Gastroesophageal sphincter (tissue), 4 donors: Measurements from ENCODE around the gene OR4K5. TPM values are rescaled to one million over a fixed set of nuclear protein-coding genes. Genes with fewer than 3 reads are reported as not detected.

Experiments
- total RNA-seq, 4 donors: library from RNA; depleted of rRNA; stranded (reverse); fragments of >200 nt; gene quantifications; one replicate each; pipeline ENCODE4 v1.1.0, GENCODE V29; 2016

Gene OR4K5
- total RNA-seq, 4 donors from 2014 or later = not detected

Other genes with a start within 250 kb of the OR4K5 start
- not detected for gene OR11H2, start 206.7 kb upstream of the OR4K5 start, total RNA-seq
- not detected for gene OR4Q3, start 177.0 kb upstream of the OR4K5 start, total RNA-seq
- gene OR4M1, start 147.1 kb upstream of the OR4K5 start, total RNA-seq = under 1 TPM in 1 of 4 donors, not detected in 3; 0.15 TPM
- gene OR4N2, start 116.8 kb upstream of the OR4K5 start, total RNA-seq = not detected
- gene OR4K2, start 45.5 kb upstream of the OR4K5 start, total RNA-seq = not detected
- not detected for gene OR4K1, start 10.3 kb downstream of the OR4K5 start, total RNA-seq
- gene OR4K15, start 55.0 kb downstream of the OR4K5 start, total RNA-seq = not detected
- gene OR4Q2, start 81.6 kb downstream of the OR4K5 start, total RNA-seq = not detected
- not detected for gene OR4K14, start 98.7 kb downstream of the OR4K5 start, total RNA-seq
- gene OR4K13, start 115.4 kb downstream of the OR4K5 start, total RNA-seq = under 1 TPM in 1 of 4 donors, not detected in 3; 0.12 TPM
- not detected for gene OR4L1, start 139.4 kb downstream of the OR4K5 start, total RNA-seq
- not detected for gene OR4K17, start 190.1 kb downstream of the OR4K5 start, total RNA-seq
- gene OR4N5, start 218.2 kb downstream of the OR4K5 start, total RNA-seq = not detected